Astrocyte (in vitro differentiated cells and primary cell): ENCODE results near the gene CFAP97D2. TPM values are rescaled to one million over a fixed set of nuclear protein-coding genes. Genes with fewer than 3 reads are reported as not detected.
A peak's percentile ranks its signal among the peaks of the same experiment; 100 is the strongest.
"Not testable (repeated sequence)": the region's sequence is repeated elsewhere in the genome, so short reads cannot be mapped to it uniquely, and the experiment has no call there.

Experiments
- DNase-seq: peaks from one replicate; pipeline ENCODE4 v3.0.0-alpha.2; 2010; ENCODE audit warnings: low read depth
- FAIRE-seq: peaks from 2 replicates; lab custom pipeline; 2011; peaks lifted over from hg19 to GRCh38; lab: Jason Lieb, UNC
- H2AFZ ChIP-seq: 2 replicates; pipeline ENCODE4 v1.6.0; 2012; ENCODE audit warnings: low read depth, low read length, inconsistent platforms
- H3K27ac ChIP-seq: 2 replicates; pipeline ENCODE4 v1.5.1; 2011; ENCODE audit warnings: low read depth, low read length, inconsistent platforms
- H3K27me3 ChIP-seq: 2 replicates; pipeline ENCODE4 v1.6.0; 2011; ENCODE audit warnings: low read length, inconsistent platforms; ENCODE audit not compliant: insufficient read depth
- H3K36me3 ChIP-seq: 2 replicates; pipeline ENCODE4 v1.5.1; 2011; ENCODE audit warnings: low read length, inconsistent platforms; ENCODE audit not compliant: insufficient read depth
- H3K4me1 ChIP-seq: 2 replicates; pipeline ENCODE4 v1.5.1; 2011; ENCODE audit warnings: low read length, inconsistent platforms; ENCODE audit not compliant: insufficient read depth
- H3K4me2 ChIP-seq: 2 replicates; pipeline ENCODE4 v1.6.0; 2012; ENCODE audit warnings: low read length, inconsistent platforms
- H3K4me3 ChIP-seq: 2 replicates; pipeline ENCODE4 v1.5.1; 2011; ENCODE audit warnings: low read depth, mild to moderate bottlenecking, low read length, inconsistent platforms; ENCODE audit not compliant: insufficient read depth
- H3K79me2 ChIP-seq: 2 replicates; pipeline ENCODE4 v1.6.0; 2012; ENCODE audit warnings: mild to moderate bottlenecking, low read length, inconsistent platforms; ENCODE audit not compliant: insufficient read depth
- H3K9ac ChIP-seq: 2 replicates; pipeline ENCODE4 v1.6.0; 2012; ENCODE audit warnings: mild to moderate bottlenecking, low read length, inconsistent platforms
- H3K9me3 ChIP-seq: 2 replicates; pipeline ENCODE4 v1.5.1; 2012; ENCODE audit warnings: low read depth, mild to moderate bottlenecking, low read length, inconsistent platforms; ENCODE audit not compliant: insufficient read depth
- H4K20me1 ChIP-seq: 2 replicates; pipeline ENCODE4 v1.6.0; 2012; ENCODE audit warnings: low read length, inconsistent platforms; ENCODE audit not compliant: insufficient read depth
- H3K27ac Mint-ChIP-seq: one replicate; pipeline ENCODE4 v1.8.0; 2021; ENCODE audit warnings: mild to moderate bottlenecking, mixed read lengths; ENCODE audit not compliant: unreplicated experiment
- H3K27me3 Mint-ChIP-seq: one replicate; pipeline ENCODE4 v1.8.0; 2021; ENCODE audit warnings: low read depth, mixed read lengths; ENCODE audit not compliant: unreplicated experiment
- H3K36me3 Mint-ChIP-seq: one replicate; pipeline ENCODE4 v1.8.0; 2021; ENCODE audit warnings: low read depth, mixed read lengths; ENCODE audit not compliant: unreplicated experiment
- H3K4me1 Mint-ChIP-seq: one replicate; pipeline ENCODE4 v1.8.0; 2021; ENCODE audit warnings: low read depth, mixed read lengths; ENCODE audit not compliant: unreplicated experiment
- H3K4me3 Mint-ChIP-seq: one replicate; pipeline ENCODE4 v1.8.0; 2021; ENCODE audit warnings: mild to moderate bottlenecking, moderate library complexity, mixed read lengths; ENCODE audit not compliant: unreplicated experiment
- H3K9me3 Mint-ChIP-seq: one replicate; pipeline ENCODE4 v1.8.0; 2021; ENCODE audit warnings: mild to moderate bottlenecking, mixed read lengths; ENCODE audit not compliant: unreplicated experiment
- EZH2 ChIP-seq: IDR thresholded peaks from 2 replicates; pipeline ENCODE4 v1.6.1; 2012; ENCODE audit warnings: mild to moderate bottlenecking, low read length, inconsistent platforms; ENCODE audit not compliant: insufficient read depth
- total RNA-seq: library from RNA; stranded (reverse); gene quantifications from 2 replicates; pipeline ENCODE4 v1.2.1, GENCODE V29; 2021
- TF ChIP-seq, protein P1 (sequence below): IDR thresholded peaks from 2 replicates; pipeline ENCODE4 v1.5.1; 2011; ENCODE audit warnings: low read depth, mild to moderate bottlenecking, inconsistent platforms, low read length, moderate library complexity; ENCODE audit not compliant: insufficient read depth

Gene CFAP97D2
- total RNA-seq, 1 donor from 2014 or later, result not detected

DNA sequence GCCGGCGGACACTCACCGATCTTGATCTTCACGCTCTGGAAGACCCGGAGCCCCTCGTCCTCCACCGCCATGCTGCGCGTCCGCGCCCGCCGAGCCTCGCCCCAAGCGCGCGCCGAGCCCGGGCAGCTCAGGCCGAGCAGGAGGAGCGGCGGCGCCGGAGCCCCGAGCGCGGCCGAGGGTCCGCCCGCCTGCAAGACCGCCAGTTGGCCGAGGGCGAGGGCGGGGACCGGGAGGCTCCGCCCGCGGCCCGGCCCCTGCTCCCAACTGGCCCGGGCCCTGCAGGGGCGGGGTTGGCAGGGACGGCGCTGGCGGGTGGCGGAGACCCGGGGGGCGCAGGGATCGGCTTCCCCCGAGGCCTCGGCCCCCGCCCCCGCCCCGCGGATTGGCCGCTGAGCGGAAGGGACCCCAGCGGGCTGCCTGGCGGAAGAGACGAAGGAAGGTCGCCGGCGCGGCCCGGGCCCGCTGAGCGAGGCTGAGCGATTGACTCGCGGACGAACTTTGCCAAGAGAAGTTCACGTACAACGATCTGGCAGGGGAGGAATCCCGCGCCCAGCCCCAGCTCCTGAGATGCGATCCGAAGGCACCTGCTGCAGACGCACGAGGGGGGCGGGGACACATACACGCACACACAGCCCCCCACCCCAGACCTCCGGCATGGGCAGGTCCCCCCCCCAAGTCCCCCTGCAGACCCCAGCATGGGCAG, 46.5 kb upstream of the CFAP97D2 start, which contains the start of gene RASA3:
Gene RASA3, minus strand, starts transcription at position 205 of the 703 bp plus-strand sequence. Its CDS starts 134 bp downstream, at position 71.
- H3K9me3 Mint-ChIP-seq, result peaks cover 3% of the 10 kb centered on the region
- no peak for FAIRE-seq

DNA sequence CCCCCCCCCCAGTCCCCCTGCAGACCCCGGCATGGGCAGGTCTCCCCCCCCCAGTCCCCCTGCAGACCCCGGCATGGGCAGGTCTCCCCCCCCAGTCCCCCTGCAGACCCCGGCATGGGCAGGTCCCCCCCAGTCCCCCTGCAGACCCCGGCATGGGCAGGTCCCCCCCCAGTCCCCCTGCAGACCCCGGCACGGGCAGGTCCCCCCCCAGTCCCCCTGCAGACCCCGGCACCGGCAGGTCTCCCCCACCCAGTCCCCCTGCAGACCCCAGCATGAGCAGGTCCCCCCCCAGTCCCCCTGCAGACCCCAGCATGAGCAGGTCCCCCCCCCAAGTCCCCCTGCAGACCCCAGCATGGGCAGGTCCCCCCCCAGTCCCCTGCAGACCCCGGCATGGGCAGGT, 45.9 kb upstream of the CFAP97D2 start:
- peaks cover 40% of the 10 kb centered on the region for H3K79me2 ChIP-seq
- not testable (repeated sequence) for H3K4me3 ChIP-seq, H3K27me3 Mint-ChIP-seq, H3K27ac ChIP-seq, H3K36me3 Mint-ChIP-seq, H3K9ac ChIP-seq, H3K9me3 ChIP-seq, H3K9me3 Mint-ChIP-seq, DNase-seq, H3K27ac Mint-ChIP-seq, H3K27me3 ChIP-seq, H3K4me3 Mint-ChIP-seq, H3K36me3 ChIP-seq, H2AFZ ChIP-seq, H3K4me2 ChIP-seq, FAIRE-seq
- H4K20me1 ChIP-seq, result peaks cover 30% of the 10 kb centered on the region
- H3K4me1 ChIP-seq, result peaks cover 31% of the 10 kb centered on the region
- peaks cover 21% of the 10 kb centered on the region for H3K4me1 Mint-ChIP-seq

More for the DNA sequence above, 46.5 kb upstream of the CFAP97D2 start, which contains the start of gene RASA3:
- H4K20me1 ChIP-seq, result peaks cover 36% of the 10 kb centered on the region
- peak within 1 kb of the TSS; percentile 100 for H3K4me2 ChIP-seq
- peak within 1 kb of the TSS; percentile 95 for H3K4me3 Mint-ChIP-seq
- H3K9me3 ChIP-seq, result no peaks in the 10 kb centered on the region
- peaks cover 36% of the 10 kb centered on the region for H3K4me1 ChIP-seq
- peaks cover 3% of the 10 kb centered on the region for H3K36me3 Mint-ChIP-seq
- H3K9ac ChIP-seq, result peak within 1 kb of the TSS; percentile 98
- no peak within 1 kb of the TSS for H2AFZ ChIP-seq
- H3K27ac Mint-ChIP-seq, result peak within 1 kb of the TSS; percentile 94
- H3K27me3 Mint-ChIP-seq, result peaks cover 3% of the 10 kb centered on the region
- DNase-seq, result peak; percentile 72
- peak within 1 kb of the TSS; percentile 98 for H3K27ac ChIP-seq
- peaks cover 26% of the 10 kb centered on the region for H3K4me1 Mint-ChIP-seq
- H3K36me3 ChIP-seq, result no peaks in the 10 kb centered on the region
- peaks cover 46% of the 10 kb centered on the region for H3K79me2 ChIP-seq
- TF ChIP-seq EZH2, result no peak
- TF ChIP-seq, protein P1, sequence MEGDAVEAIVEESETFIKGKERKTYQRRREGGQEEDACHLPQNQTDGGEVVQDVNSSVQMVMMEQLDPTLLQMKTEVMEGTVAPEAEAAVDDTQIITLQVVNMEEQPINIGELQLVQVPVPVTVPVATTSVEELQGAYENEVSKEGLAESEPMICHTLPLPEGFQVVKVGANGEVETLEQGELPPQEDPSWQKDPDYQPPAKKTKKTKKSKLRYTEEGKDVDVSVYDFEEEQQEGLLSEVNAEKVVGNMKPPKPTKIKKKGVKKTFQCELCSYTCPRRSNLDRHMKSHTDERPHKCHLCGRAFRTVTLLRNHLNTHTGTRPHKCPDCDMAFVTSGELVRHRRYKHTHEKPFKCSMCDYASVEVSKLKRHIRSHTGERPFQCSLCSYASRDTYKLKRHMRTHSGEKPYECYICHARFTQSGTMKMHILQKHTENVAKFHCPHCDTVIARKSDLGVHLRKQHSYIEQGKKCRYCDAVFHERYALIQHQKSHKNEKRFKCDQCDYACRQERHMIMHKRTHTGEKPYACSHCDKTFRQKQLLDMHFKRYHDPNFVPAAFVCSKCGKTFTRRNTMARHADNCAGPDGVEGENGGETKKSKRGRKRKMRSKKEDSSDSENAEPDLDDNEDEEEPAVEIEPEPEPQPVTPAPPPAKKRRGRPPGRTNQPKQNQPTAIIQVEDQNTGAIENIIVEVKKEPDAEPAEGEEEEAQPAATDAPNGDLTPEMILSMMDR, result no peak
- peak within 1 kb of the TSS; percentile 99 for H3K4me3 ChIP-seq
- no peaks in the 10 kb centered on the region for H3K27me3 ChIP-seq

DNA sequence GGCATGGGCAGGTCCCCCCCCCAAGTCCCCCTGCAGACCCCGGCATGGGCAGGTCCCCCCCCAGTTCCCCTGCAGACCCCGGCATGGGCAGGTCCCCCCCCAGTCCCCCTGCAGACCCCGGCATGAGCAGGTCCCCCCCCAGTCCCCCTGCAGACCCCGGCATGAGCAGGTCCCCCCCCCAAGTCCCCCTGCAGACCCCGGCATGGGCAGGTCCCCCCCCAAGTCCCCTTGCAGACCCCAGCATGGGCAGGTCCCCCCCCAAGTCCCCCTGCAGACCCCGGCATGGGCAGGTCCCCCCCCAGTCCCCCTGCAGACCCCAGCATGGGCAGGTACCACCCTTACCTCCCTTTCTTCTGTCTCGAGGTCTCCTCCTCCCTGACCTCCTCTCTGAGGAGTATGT, 45.5 kb upstream of the CFAP97D2 start:
- Histone ChIP-seq H3K4me1 (peaks cover 26% of the 10 kb centered on the region), H3K79me2 (peaks cover 36% of the 10 kb centered on the region), H4K20me1 (peaks cover 26% of the 10 kb centered on the region)
- FAIRE-seq, H3K36me3 Mint-ChIP-seq, H3K36me3 ChIP-seq, H3K27ac Mint-ChIP-seq, H3K4me3 ChIP-seq, H3K27ac ChIP-seq, H3K4me2 ChIP-seq, H3K27me3 Mint-ChIP-seq, H3K9me3 ChIP-seq, H2AFZ ChIP-seq, DNase-seq, H3K9me3 Mint-ChIP-seq, H3K9ac ChIP-seq, H3K27me3 ChIP-seq: not testable (repeated sequence)
- peak overlapping the region; percentile 46 for H3K4me3 Mint-ChIP-seq
- H3K4me1 Mint-ChIP-seq, result peaks cover 17% of the 10 kb centered on the region
